Liver (tissue), 9 donors: ENCODE measurements around the gene CCAR1. TPM values are rescaled to one million over a fixed set of nuclear protein-coding genes. Genes with fewer than 3 reads are reported as not detected.
"Not testable (repeated sequence)": the region's sequence is repeated elsewhere in the genome, so short reads cannot be mapped to it uniquely, and the experiment has no call there.

Experiments
- DNase-seq: peaks from one replicate; pipeline ENCODE4 v3.0.0-alpha.2; 2017; ENCODE audit warnings: low spot score
- H3K27ac ChIP-seq, 2 donors: one replicate each; pipeline ENCODE4 v1.7.0; 2013; ENCODE audit warnings: inconsistent platforms in 2 of 2, low read length in 2 of 2, control low read depth in 1 of 2, low read depth in 1 of 2, mild to moderate bottlenecking in 1 of 2
- H3K27me3 ChIP-seq, 4 donors: one replicate each; pipeline versions ENCODE4 v1.6.1 to v1.7.0; 2013; ENCODE audit warnings: low read length in 3 of 4, inconsistent platforms in 1 of 4, mild to moderate bottlenecking in 1 of 4, moderate library complexity in 1 of 4; ENCODE audit not compliant: control insufficient read depth in 4 of 4, insufficient read depth in 4 of 4
- H3K36me3 ChIP-seq, 4 donors: one replicate each; pipeline versions ENCODE4 v1.6.1 to v1.7.0; 2013; ENCODE audit warnings: low read length in 3 of 4, mild to moderate bottlenecking in 3 of 4, low read depth in 1 of 4, moderate library complexity in 1 of 4; ENCODE audit not compliant: control insufficient read depth in 4 of 4, insufficient read depth in 3 of 4
- H3K4me1 ChIP-seq, 4 donors: one replicate each; pipeline versions ENCODE4 v1.6.1 to v1.7.0; 2013; ENCODE audit warnings: low read length in 3 of 4, mild to moderate bottlenecking in 3 of 4, moderate library complexity in 1 of 4; ENCODE audit not compliant: control insufficient read depth in 4 of 4, insufficient read depth in 4 of 4
- H3K4me3 ChIP-seq, 3 donors: one replicate each; pipeline versions ENCODE4 v1.6.1 to v1.7.0; 2013; ENCODE audit warnings: low read length in 3 of 3, control low read depth in 1 of 3, low read depth in 1 of 3, mild to moderate bottlenecking in 1 of 3
- H3K9ac ChIP-seq, 2 donors: one replicate each; pipeline ENCODE4 v1.7.0; 2013; ENCODE audit warnings: low read length in 2 of 2, mild to moderate bottlenecking in 2 of 2, moderate library complexity in 2 of 2, control low read depth in 1 of 2, low read depth in 1 of 2
- H3K9me3 ChIP-seq, 4 donors: one replicate each; pipeline versions ENCODE4 v1.6.1 to v1.7.0; 2013; ENCODE audit warnings: low read length in 3 of 4; ENCODE audit not compliant: control insufficient read depth in 4 of 4
- ATF3 ChIP-seq: IDR thresholded peaks from 2 replicates; pipeline ENCODE4 v1.6.1; 2016; ENCODE audit warnings: antibody characterized with exemption
- EGR1 ChIP-seq, 2 donors: IDR thresholded peaks; 2 replicates each; pipeline ENCODE4 v1.6.1; 2016 to 2018; ENCODE audit warnings: antibody characterized with exemption in 2 of 2, low read depth in 2 of 2
- FOXA1 ChIP-seq: IDR thresholded peaks from 2 replicates; pipeline ENCODE4 v1.6.1; 2016; ENCODE audit warnings: antibody characterized with exemption
- FOXA2 ChIP-seq: IDR thresholded peaks from 2 replicates; pipeline ENCODE4 v1.6.1; 2016; ENCODE audit warnings: antibody characterized with exemption
- GABPA ChIP-seq, 2 donors: IDR thresholded peaks in 1 of 2; conservative IDR thresholded peaks in 1 of 2; 2 replicates each; pipeline ENCODE4 v1.6.1; 2016; ENCODE audit warnings: antibody characterized with exemption in 2 of 2, mild to moderate bottlenecking in 1 of 2, moderate library complexity in 1 of 2
- HNF4A ChIP-seq, 2 donors: conservative IDR thresholded peaks; 2 replicates each; pipeline ENCODE4 v1.6.1; 2016; ENCODE audit warnings: antibody characterized with exemption in 2 of 2, mild to moderate bottlenecking in 2 of 2
- HNF4G ChIP-seq: IDR thresholded peaks from 2 replicates; pipeline ENCODE4 v1.6.1; 2016; ENCODE audit warnings: antibody characterized with exemption
- JUND ChIP-seq, 2 donors: IDR thresholded peaks; 2 replicates each; pipeline ENCODE4 v1.6.1; 2016; ENCODE audit warnings: antibody characterized with exemption in 2 of 2
- NR2F2 ChIP-seq: IDR thresholded peaks from 2 replicates; pipeline ENCODE4 v1.6.1; 2016; ENCODE audit warnings: antibody characterized with exemption
- RAD21 ChIP-seq, 2 donors: IDR thresholded peaks; 2 replicates each; pipeline ENCODE4 v1.6.1; 2016; ENCODE audit warnings: antibody characterized with exemption in 2 of 2, mild to moderate bottlenecking in 2 of 2
- REST ChIP-seq: IDR thresholded peaks from 2 replicates; pipeline ENCODE4 v1.6.1; 2016; ENCODE audit warnings: antibody characterized with exemption, mild to moderate bottlenecking
- RXRA ChIP-seq, 2 donors: IDR thresholded peaks; 2 replicates each; pipeline ENCODE4 v1.6.1; 2017 to 2018; ENCODE audit warnings: antibody characterized with exemption in 2 of 2, mild to moderate bottlenecking in 1 of 2
- SP1 ChIP-seq: IDR thresholded peaks from 2 replicates; pipeline ENCODE4 v1.6.1; 2018; ENCODE audit warnings: antibody characterized with exemption, mild to moderate bottlenecking
- TAF1 ChIP-seq: conservative IDR thresholded peaks from 2 replicates; pipeline ENCODE4 v1.6.1; 2016; ENCODE audit warnings: antibody characterized with exemption, mild to moderate bottlenecking
- YY1 ChIP-seq: IDR thresholded peaks from 2 replicates; pipeline ENCODE4 v1.6.1; 2016; ENCODE audit warnings: antibody characterized with exemption, mild to moderate bottlenecking
- ZBTB33 ChIP-seq: IDR thresholded peaks from 2 replicates; pipeline ENCODE4 v1.6.1; 2016; ENCODE audit warnings: antibody characterized with exemption
- WGBS: extraction: QIAGEN DNeasy Blood & Tissue Kit; methylation state at CpG from one replicate; pipeline ENCODE4 v1.1.7; 2013; 5-methylcytosine and 5-hydroxymethylcytosine counted together
- polyA plus RNA-seq, 2 donors: library from polyadenylated mRNA; stranded (reverse) in 1 of 2; unstranded in 1 of 2; fragments of 200-250 nt in 1 of 2; fragments of >200 nt in 1 of 2; fragmentation: Nextera tagmentation in 1 of 2; extraction: Ambion mirVana in 1 of 2; gene quantifications; one replicate each; pipeline versions ENCODE4 v1.2.1 to v1.2.3, GENCODE V29; 2013 to 2015
- total RNA-seq, 2 donors: library from RNA; depleted of rRNA; stranded (reverse); fragments of >200 nt; gene quantifications; one replicate each; pipeline ENCODE4 v1.2.3, GENCODE V29; 2014
- donor health status: healthy.
- donor health status: healthy.
- donor health status: healthy.
- donor health status: healthy.
- donor health status: healthy.

Gene CCAR1
- total and polyA plus RNA-seq, 4 donors = 10.5 to 27.5 (median 19.8) TPM

- Histone ChIP-seq H3K27me3 (no peaks in the 10 kb centered on the region), H3K9me3 (no peaks in the 10 kb centered on the region), H3K4me3 (no peak overlapping the region), H3K4me1 (no peaks in the 10 kb centered on the region), H3K36me3 (no peaks in the 10 kb centered on the region), H3K27ac (no peak overlapping the region), H3K9ac (no peak overlapping the region)
- WGBS = 97% methylated on average over 1 of the region's 1 CpG
- TF ChIP-seq FOXA2 (no peak), REST (no peak), ATF3 (no peak), SP1 (no peak), YY1 (no peak), HNF4G (no peak), FOXA1 (no peak), HNF4A (conservative IDR thresholded peaks at IDR 0.05) (no peak), RXRA (IDR thresholded peaks at IDR 0.05) (no peak), GABPA (IDR thresholded peaks at IDR 0.05 in 1 of 2, conservative IDR thresholded peaks at IDR 0.05 in 1 of 2) (no peak), RAD21 (IDR thresholded peaks at IDR 0.05) (no peak), ZBTB33 (no peak), JUND (IDR thresholded peaks at IDR 0.05) (no peak)
- DNase-seq = no peak
Observed at GRCh38 chr10:68804692-68805091, 83.7 kb downstream of the CCAR1 start.

- not testable (repeated sequence) for H3K4me1 ChIP-seq, DNase-seq, H3K27me3 ChIP-seq, H3K27ac ChIP-seq, H3K9ac ChIP-seq, H3K4me3 ChIP-seq, H3K9me3 ChIP-seq, H3K36me3 ChIP-seq
- WGBS = 92% methylated on average over 9 of the region's 9 CpGs
Observed at GRCh38 chr10:68810830-68811229, 89.8 kb downstream of the CCAR1 start.

GRCh38 chr10:68811314-68812009 lies 90.4 kb downstream of the CCAR1 start:
- DNase-seq = no peak
- 93% methylated on average over 7 of the region's 7 CpGs for WGBS
- no peaks in the 10 kb centered on the region for H3K36me3 ChIP-seq
- no peak overlapping the region for H3K27ac ChIP-seq
- H3K4me1 ChIP-seq = no peaks in the 10 kb centered on the region
- TF ChIP-seq YY1 (no peak), SP1 (no peak), TAF1 (no peak), HNF4G (no peak), RAD21 (IDR thresholded peaks at IDR 0.05) (no peak), NR2F2 (no peak), JUND (IDR thresholded peaks at IDR 0.05) (no peak), EGR1 (IDR thresholded peaks at IDR 0.05; ENCODE audit: low read depth in 2 of 2) (no peak), ZBTB33 (no peak)
- no peak overlapping the region for H3K9ac ChIP-seq
- H3K9me3 ChIP-seq = no peaks in the 10 kb centered on the region
- H3K4me3 ChIP-seq = no peak overlapping the region
- H3K27me3 ChIP-seq = no peaks in the 10 kb centered on the region
